Skeletal muscle satellite cell (primary cell): ENCODE measurements around the gene CD38.

Source experiments
- H3K27me3 ChIP-seq: 2 replicates; pipeline ENCODE4 v1.7.0; 2013; ENCODE audit warnings: low read length; ENCODE audit not compliant: control insufficient read depth, insufficient read depth
- H3K36me3 ChIP-seq: 2 replicates; pipeline ENCODE4 v1.7.0; 2013; ENCODE audit warnings: mild to moderate bottlenecking, control low read depth, low read length; ENCODE audit not compliant: insufficient read depth
- H3K4me1 ChIP-seq: 2 replicates; pipeline ENCODE4 v1.7.0; 2013; ENCODE audit warnings: low read length; ENCODE audit not compliant: control insufficient read depth, insufficient read depth
- H3K4me2 ChIP-seq: 2 replicates; pipeline ENCODE4 v1.7.0; 2013; ENCODE audit warnings: mild to moderate bottlenecking, low read length
- H3K4me3 ChIP-seq: 2 replicates; pipeline ENCODE4 v1.7.0; 2013; ENCODE audit warnings: low read length
- H3K9ac ChIP-seq: 2 replicates; pipeline ENCODE4 v1.7.0; 2013; ENCODE audit warnings: mild to moderate bottlenecking, low read depth, low read length, moderate library complexity
- H3K9me3 ChIP-seq: replicated peaks from 2 replicates; pipeline ENCODE4 v1.7.0; 2013; ENCODE audit warnings: mild to moderate bottlenecking, control low read depth, low read length

Gene CD38

GRCh38 chr4:15890246-15890829 lies 112.2 kb downstream of the CD38 start:
- Histone ChIP-seq H3K9me3 (no peaks in the 10 kb centered on the region), H3K4me1 (peaks cover 17% of the 10 kb centered on the region), H3K4me2 (no peak overlapping the region), H3K4me3 (no peak overlapping the region), H3K36me3 (no peaks in the 10 kb centered on the region), H3K9ac (no peak overlapping the region), H3K27me3 (peaks cover 11% of the 10 kb centered on the region)

GRCh38 chr4:15891312-15891711 lies 113.2 kb downstream of the CD38 start:
- H3K4me2 ChIP-seq = no peak overlapping the region
- H3K4me1 ChIP-seq = peaks cover 17% of the 10 kb centered on the region
- H3K9ac ChIP-seq = no peak overlapping the region
- no peaks in the 10 kb centered on the region for H3K9me3 ChIP-seq
- no peaks in the 10 kb centered on the region for H3K36me3 ChIP-seq
- H3K4me3 ChIP-seq = no peak overlapping the region
- H3K27me3 ChIP-seq = peaks cover 11% of the 10 kb centered on the region

GRCh38 chr4:15893962-15894361 lies 115.8 kb downstream of the CD38 start:
- peaks cover 14% of the 10 kb centered on the region for H3K27me3 ChIP-seq
- peaks cover 17% of the 10 kb centered on the region for H3K4me1 ChIP-seq
- H3K36me3 ChIP-seq = no peaks in the 10 kb centered on the region
- peak overlapping the region; percentile 3 for H3K9ac ChIP-seq
- no peaks in the 10 kb centered on the region for H3K9me3 ChIP-seq
- H3K4me3 ChIP-seq = no peak overlapping the region
- peak overlapping the region; percentile 34 for H3K4me2 ChIP-seq

GRCh38 chr4:15894393-15894792 lies 116.3 kb downstream of the CD38 start:
- H3K27me3 ChIP-seq = peaks cover 14% of the 10 kb centered on the region
- no peaks in the 10 kb centered on the region for H3K36me3 ChIP-seq
- peaks cover 17% of the 10 kb centered on the region for H3K4me1 ChIP-seq
- peak overlapping the region; percentile 34 for H3K4me2 ChIP-seq
- H3K4me3 ChIP-seq = no peak overlapping the region
- H3K9me3 ChIP-seq = no peaks in the 10 kb centered on the region
- H3K9ac ChIP-seq = peak overlapping the region; percentile 3

GRCh38 chr4:15894921-15895916 lies 117.1 kb downstream of the CD38 start:
- H3K36me3 ChIP-seq = no peaks in the 10 kb centered on the region
- H3K9ac ChIP-seq = no peak overlapping the region
- no peaks in the 10 kb centered on the region for H3K9me3 ChIP-seq
- H3K27me3 ChIP-seq = peaks cover 19% of the 10 kb centered on the region
- no peak overlapping the region for H3K4me2 ChIP-seq
- no peak overlapping the region for H3K4me3 ChIP-seq
- peaks cover 17% of the 10 kb centered on the region for H3K4me1 ChIP-seq

- H3K9me3 ChIP-seq = no peaks in the 10 kb centered on the region
These were observed 119.4 kb downstream of the CD38 start for GRCh38 chr4:15897577-15897976.

GRCh38 chr4:15898902-15899301 lies 120.8 kb downstream of the CD38 start:
- H3K9me3 ChIP-seq = no peaks in the 10 kb centered on the region
- no peaks in the 10 kb centered on the region for H3K36me3 ChIP-seq
- H3K27me3 ChIP-seq = peaks cover 32% of the 10 kb centered on the region
- H3K9ac ChIP-seq = no peak overlapping the region
- peaks cover 12% of the 10 kb centered on the region for H3K4me1 ChIP-seq
- no peak overlapping the region for H3K4me2 ChIP-seq
- H3K4me3 ChIP-seq = no peak overlapping the region

More at GRCh38 chr4:15897577-15897976, 119.4 kb downstream of the CD38 start:
- Histone ChIP-seq H3K4me1 (peaks cover 17% of the 10 kb centered on the region), H3K4me3 (no peak overlapping the region), H3K27me3 (peaks cover 22% of the 10 kb centered on the region), H3K4me2 (no peak overlapping the region), H3K36me3 (no peaks in the 10 kb centered on the region), H3K9ac (no peak overlapping the region)

- H3K27me3 ChIP-seq = peaks cover 32% of the 10 kb centered on the region
- H3K36me3 ChIP-seq = no peaks in the 10 kb centered on the region
- H3K4me1 ChIP-seq = peaks cover 8% of the 10 kb centered on the region
- no peak overlapping the region for H3K9ac ChIP-seq
- H3K4me2 ChIP-seq = no peak overlapping the region
- H3K9me3 ChIP-seq = no peaks in the 10 kb centered on the region
- H3K4me3 ChIP-seq = no peak overlapping the region
These were observed 121.4 kb downstream of the CD38 start for GRCh38 chr4:15899511-15899910.

GRCh38 chr4:15901007-15901406 lies 122.9 kb downstream of the CD38 start:
- Histone ChIP-seq H3K4me1 (no peaks in the 10 kb centered on the region), H3K9me3 (no peaks in the 10 kb centered on the region), H3K36me3 (no peaks in the 10 kb centered on the region), H3K4me3 (no peak overlapping the region), H3K9ac (no peak overlapping the region), H3K27me3 (peaks cover 41% of the 10 kb centered on the region), H3K4me2 (no peak overlapping the region)

- Histone ChIP-seq H3K4me3 (no peak overlapping the region), H3K4me1 (no peaks in the 10 kb centered on the region), H3K9ac (no peak overlapping the region), H3K36me3 (no peaks in the 10 kb centered on the region), H3K27me3 (peaks cover 41% of the 10 kb centered on the region), H3K9me3 (no peaks in the 10 kb centered on the region), H3K4me2 (no peak overlapping the region)
These were observed 123.9 kb downstream of the CD38 start for GRCh38 chr4:15901998-15902397.

GRCh38 chr4:15902746-15903145 lies 124.6 kb downstream of the CD38 start:
- Histone ChIP-seq H3K4me3 (no peak overlapping the region), H3K9ac (no peak overlapping the region), H3K36me3 (no peaks in the 10 kb centered on the region), H3K4me1 (no peaks in the 10 kb centered on the region), H3K9me3 (no peaks in the 10 kb centered on the region), H3K27me3 (peaks cover 41% of the 10 kb centered on the region), H3K4me2 (no peak overlapping the region)
